ENCODE results near the gene KLHL33.
"Not testable (repeated sequence)": the region's sequence is repeated elsewhere in the genome, so short reads cannot be mapped to it uniquely, and the experiment has no call there.

Gene KLHL33

DNA sequence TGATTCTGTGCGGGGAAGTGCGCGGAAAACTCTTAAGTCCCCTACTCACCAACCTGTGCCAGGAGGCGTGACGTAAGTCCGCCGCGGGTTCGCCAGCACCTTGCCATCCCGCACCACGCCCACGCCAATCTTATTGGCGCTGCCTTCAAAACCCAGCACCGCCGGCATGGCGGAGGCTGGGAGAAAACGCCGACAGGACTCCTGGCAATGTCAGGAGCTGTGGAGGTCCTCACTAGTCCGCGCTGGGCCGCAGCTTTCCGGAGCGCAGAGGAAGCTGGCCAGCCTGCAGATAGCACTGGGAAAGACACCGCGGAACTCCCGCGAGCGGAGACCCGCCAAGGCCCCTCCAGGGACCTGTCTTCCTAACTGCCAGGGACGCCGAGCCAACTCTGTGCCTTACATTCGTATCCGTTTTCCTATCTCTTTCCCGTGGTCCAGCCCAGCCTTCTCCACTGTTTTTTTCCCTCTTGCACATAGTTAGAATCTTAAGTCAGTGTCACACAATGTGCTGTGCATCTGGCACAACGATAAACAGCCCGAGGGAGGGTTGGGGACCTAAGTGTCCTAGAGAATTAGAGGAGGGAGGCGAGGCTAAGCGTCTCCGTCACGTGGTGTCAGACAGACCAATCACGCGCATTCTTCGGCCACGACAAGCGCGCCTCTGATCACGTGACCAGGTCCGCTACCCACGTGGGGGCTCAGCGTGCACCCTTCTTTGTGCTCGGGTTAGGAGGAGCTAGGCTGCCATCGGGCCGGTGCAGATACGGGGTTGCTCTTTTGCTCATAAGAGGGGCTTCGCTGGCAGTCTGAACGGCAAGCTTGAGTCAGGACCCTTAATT, 18.8 kb upstream of the KLHL33 start, which contains the start of the genes APEX1 and OSGEP:
Gene APEX1, plus strand, starts transcription at position 711 of the 839 bp plus-strand sequence. CDS start 420 bp downstream, outside the sequence.
Gene OSGEP, minus strand, starts transcription at position 297 of the 839 bp plus-strand sequence. Its CDS starts 129 bp downstream, at position 168.
- H3K4me1 ChIP-seq (ENCODE audit: control extremely low read depth in 1 of 4, control insufficient read depth in 4 of 4, insufficient read depth in 4 of 4, low read length in 3 of 4), result peaks cover 7 to 49% (median 28%) of the 10 kb centered on the region in 4 experiments
- H3K9me3 ChIP-seq (ENCODE audit: control extremely low read depth in 1 of 5, control insufficient read depth in 4 of 5, insufficient read depth in 2 of 5, low read depth in 1 of 5, low read length in 4 of 5), result no peaks in the 10 kb centered on the region
- CTCF ChIA-PET, result interaction anchor here (0.7 to 5.9 kb wide), 12 partner anchors 9 to 159 kb away, joined by 3 to 34 read pairs (median 3); partner anchors contain the start of gene TEP1
- peaks cover 7 to 63% (median 41%) of the 10 kb centered on the region in 4 experiments for H3K36me3 ChIP-seq (ENCODE audit: control insufficient read depth in 4 of 4, insufficient read depth in 4 of 4, low read length in 3 of 4)
- WGBS (ENCODE audit: insufficient coverage), result 0% methylated on average over 44 of the region's 56 CpGs
- H3K27ac ChIP-seq (ENCODE audit: insufficient read depth in 1 of 2, low read depth in 1 of 2, low read length in 2 of 2, poor library complexity in 1 of 2, severe bottlenecking in 2 of 2), result peak within 1 kb of the TSS; percentile 98 to 99
- no peaks in the 10 kb centered on the region for H3K27me3 ChIP-seq (replicated peaks in 2 of 5; ENCODE audit: control insufficient read depth in 4 of 5, insufficient read depth in 5 of 5, low read length in 4 of 5)
- H3K4me3 ChIP-seq (ENCODE audit: control insufficient read depth in 1 of 7, extremely low read depth in 1 of 7, insufficient read depth in 4 of 7, low read depth in 2 of 7, low read length in 6 of 7), result peak within 1 kb of the TSS; percentile 89 to 98 (median 93)
- peak; percentile 99 to 100 (median 100) for DNase-seq
- POLR2A ChIA-PET, result interaction anchor here (1.0 to 2.1 kb wide), 5 partner anchors 15 to 155 kb away, joined by 3 to 15 read pairs (median 6); partner anchors contain the start of genes PARP2 and PNP

DNA sequence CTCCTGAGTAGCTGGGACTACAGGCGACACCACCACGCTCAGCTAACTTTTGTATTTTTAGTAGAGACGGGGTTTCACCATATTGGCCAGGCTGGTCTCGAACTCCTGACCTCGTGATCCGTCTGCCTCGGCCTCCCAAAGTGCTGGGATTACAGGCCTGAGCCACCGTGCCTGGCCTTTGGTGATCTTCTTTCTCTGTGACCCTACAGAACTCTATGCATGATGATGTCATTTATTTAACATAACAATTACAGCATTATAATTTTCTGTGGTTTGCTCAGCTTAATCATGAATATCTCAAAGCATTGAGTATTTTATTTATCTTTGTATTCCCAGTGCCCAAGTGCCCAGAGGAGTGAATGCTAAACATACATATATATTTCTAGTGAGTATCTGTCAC, 16.9 kb upstream of the KLHL33 start:
- 100% methylated on average over 7 of the region's 8 CpGs for WGBS (ENCODE audit: insufficient coverage)
- H3K27ac ChIP-seq (ENCODE audit: insufficient read depth in 1 of 2, low read depth in 1 of 2, low read length in 2 of 2, poor library complexity in 1 of 2, severe bottlenecking in 2 of 2); H3K4me3 ChIP-seq (ENCODE audit: control insufficient read depth in 1 of 7, extremely low read depth in 1 of 7, insufficient read depth in 4 of 7, low read depth in 2 of 7, low read length in 6 of 7); H3K27me3 ChIP-seq (replicated peaks in 2 of 5; ENCODE audit: control insufficient read depth in 4 of 5, insufficient read depth in 5 of 5, low read length in 4 of 5); POLR2A ChIA-PET; DNase-seq; H3K9me3 ChIP-seq (ENCODE audit: control extremely low read depth in 1 of 5, control insufficient read depth in 4 of 5, insufficient read depth in 2 of 5, low read depth in 1 of 5, low read length in 4 of 5): not testable (repeated sequence)
- peaks cover 7 to 32% (median 27%) of the 10 kb centered on the region in 4 experiments for H3K4me1 ChIP-seq (ENCODE audit: control extremely low read depth in 1 of 4, control insufficient read depth in 4 of 4, insufficient read depth in 4 of 4, low read length in 3 of 4)
- CTCF ChIA-PET, result interaction anchor here (1.1 to 5.9 kb wide), 3 partner anchors 33 to 38 kb away, joined by 3 to 34 read pairs (median 4); partner anchors contain the start of gene TEP1
- H3K36me3 ChIP-seq (ENCODE audit: control insufficient read depth in 4 of 4, insufficient read depth in 4 of 4, low read length in 3 of 4), result peaks cover 10 to 63% (median 42%) of the 10 kb centered on the region in 4 experiments

DNA sequence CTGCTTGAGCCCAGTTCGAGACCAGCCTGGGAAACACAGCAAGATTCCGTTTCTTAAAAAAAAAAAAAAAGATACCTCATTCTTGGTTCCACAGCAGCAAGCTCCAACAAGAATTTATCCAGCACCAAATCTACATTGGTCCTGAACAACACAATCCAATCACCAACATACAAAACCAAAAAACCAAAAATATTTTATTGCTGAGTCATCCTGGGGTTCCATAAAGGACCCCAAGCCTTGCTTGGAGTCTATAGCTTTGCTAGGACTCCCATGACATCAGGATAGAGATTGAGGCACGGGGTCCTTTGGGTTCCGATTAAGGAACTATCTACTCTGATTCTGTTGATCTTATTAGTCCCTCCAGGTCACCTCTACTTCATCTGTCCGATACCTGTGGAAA, 10.9 kb upstream of the KLHL33 start:
- no peaks in the 10 kb centered on the region for H3K9me3 ChIP-seq (ENCODE audit: control extremely low read depth in 1 of 5, control insufficient read depth in 4 of 5, insufficient read depth in 2 of 5, low read depth in 1 of 5, low read length in 4 of 5)
- ChIA-PET POLR2A (no interaction called here), CTCF (interaction anchor here (1.1 kb wide), 1 partner anchor 16 kb away, joined by 3 read pairs; no protein-coding TSS in a partner anchor)
- H3K4me3 ChIP-seq (ENCODE audit: control insufficient read depth in 1 of 7, extremely low read depth in 1 of 7, insufficient read depth in 4 of 7, low read depth in 2 of 7, low read length in 6 of 7), result no peak overlapping the region
- H3K36me3 ChIP-seq (ENCODE audit: control insufficient read depth in 4 of 4, insufficient read depth in 4 of 4, low read length in 3 of 4), result peaks cover 19 to 67% (median 53%) of the 10 kb centered on the region in 4 experiments
- H3K4me1 ChIP-seq (ENCODE audit: control extremely low read depth in 1 of 4, control insufficient read depth in 4 of 4, insufficient read depth in 4 of 4, low read length in 3 of 4), result peaks cover 0 to 5% (median 4%) of the 10 kb centered on the region in 4 experiments
- no peak overlapping the region for H3K27ac ChIP-seq (ENCODE audit: insufficient read depth in 1 of 2, low read depth in 1 of 2, low read length in 2 of 2, poor library complexity in 1 of 2, severe bottlenecking in 2 of 2)
- H3K27me3 ChIP-seq (replicated peaks in 2 of 5; ENCODE audit: control insufficient read depth in 4 of 5, insufficient read depth in 5 of 5, low read length in 4 of 5), result no peaks in the 10 kb centered on the region
- no peak for DNase-seq
- 100% methylated on average over 5 of the region's 5 CpGs for whole genome bisulfite sequencing (ENCODE audit: insufficient coverage)

DNA sequence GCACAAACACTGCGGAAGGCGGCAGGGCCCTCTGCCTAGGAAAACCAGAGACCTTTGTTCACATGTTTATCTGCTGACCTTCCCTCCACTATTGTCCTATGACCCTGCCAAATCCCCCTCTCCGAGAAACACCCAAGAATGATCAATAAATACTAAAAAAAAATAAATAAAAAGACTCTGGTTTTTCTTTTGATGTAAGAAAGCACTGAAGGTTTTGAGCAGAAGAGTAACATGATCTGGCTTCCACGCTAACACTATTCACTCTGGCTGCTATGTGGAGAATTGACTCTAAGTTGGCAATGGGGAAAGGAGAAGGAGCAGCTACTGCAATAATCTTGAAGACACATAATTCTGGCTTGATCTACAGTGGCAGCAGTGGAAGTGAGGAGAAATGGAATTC, 7.7 kb upstream of the KLHL33 start:
- H3K4me3 ChIP-seq (ENCODE audit: control insufficient read depth in 1 of 7, extremely low read depth in 1 of 7, insufficient read depth in 4 of 7, low read depth in 2 of 7, low read length in 6 of 7); H3K27me3 ChIP-seq (replicated peaks in 2 of 5; ENCODE audit: control insufficient read depth in 4 of 5, insufficient read depth in 5 of 5, low read length in 4 of 5); DNase-seq; CTCF ChIA-PET; H3K27ac ChIP-seq (ENCODE audit: insufficient read depth in 1 of 2, low read depth in 1 of 2, low read length in 2 of 2, poor library complexity in 1 of 2, severe bottlenecking in 2 of 2); H3K9me3 ChIP-seq (ENCODE audit: control extremely low read depth in 1 of 5, control insufficient read depth in 4 of 5, insufficient read depth in 2 of 5, low read depth in 1 of 5, low read length in 4 of 5); POLR2A ChIA-PET: not testable (repeated sequence)
- peaks cover 12 to 39% (median 32%) of the 10 kb centered on the region in 4 experiments for H3K36me3 ChIP-seq (ENCODE audit: control insufficient read depth in 4 of 4, insufficient read depth in 4 of 4, low read length in 3 of 4)
- H3K4me1 ChIP-seq (ENCODE audit: control extremely low read depth in 1 of 4, control insufficient read depth in 4 of 4, insufficient read depth in 4 of 4, low read length in 3 of 4), result peaks cover 14 to 26% (median 23%) of the 10 kb centered on the region in 4 experiments
- 100% methylated on average over 1 of the region's 4 CpGs for WGBS (ENCODE audit: insufficient coverage)

DNA sequence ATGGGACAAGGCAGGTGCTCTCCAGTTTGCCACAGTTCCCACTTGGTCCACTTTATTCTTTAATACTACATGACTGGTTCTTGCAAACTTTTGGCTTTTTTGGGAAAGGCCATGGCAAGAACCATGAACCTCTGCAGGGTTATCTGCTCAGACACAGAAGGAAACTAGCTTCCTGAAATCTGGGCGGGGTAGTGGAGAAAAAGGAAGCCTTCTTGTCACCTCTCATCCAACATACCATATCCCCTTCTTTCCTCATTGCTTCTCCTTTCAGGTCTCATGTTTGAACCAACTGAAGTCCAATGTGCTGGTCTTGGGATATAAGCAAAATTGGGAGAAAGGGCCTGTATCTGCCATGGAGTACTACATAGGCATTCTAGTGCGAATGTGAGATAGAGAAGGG, 5.5 kb upstream of the KLHL33 start:
- Histone ChIP-seq H3K27me3 (replicated peaks in 2 of 5; ENCODE audit: control insufficient read depth in 4 of 5, insufficient read depth in 5 of 5, low read length in 4 of 5) (no peaks in the 10 kb centered on the region), H3K27ac (ENCODE audit: insufficient read depth in 1 of 2, low read depth in 1 of 2, low read length in 2 of 2, poor library complexity in 1 of 2, severe bottlenecking in 2 of 2) (peak overlapping the region in 1 of 2 experiments; percentile 25), H3K4me1 (ENCODE audit: control extremely low read depth in 1 of 4, control insufficient read depth in 4 of 4, insufficient read depth in 4 of 4, low read length in 3 of 4) (peaks cover 14 to 35% (median 28%) of the 10 kb centered on the region in 4 experiments), H3K4me3 (ENCODE audit: control insufficient read depth in 1 of 7, extremely low read depth in 1 of 7, insufficient read depth in 4 of 7, low read depth in 2 of 7, low read length in 6 of 7) (peak overlapping the region in 2 of 7 experiments; percentile 12 to 20), H3K9me3 (ENCODE audit: control extremely low read depth in 1 of 5, control insufficient read depth in 4 of 5, insufficient read depth in 2 of 5, low read depth in 1 of 5, low read length in 4 of 5) (peaks cover 0 to 2% (median 0%) of the 10 kb centered on the region in 5 experiments), H3K36me3 (ENCODE audit: control insufficient read depth in 4 of 4, insufficient read depth in 4 of 4, low read length in 3 of 4) (peaks cover 4 to 18% (median 14%) of the 10 kb centered on the region in 4 experiments)
- DNase-seq, result peak in 2 of 3 donors; percentile 23 to 53
- WGBS (ENCODE audit: insufficient coverage), result no CpG with 5 or more reads among the region's 2 CpGs
- POLR2A ChIA-PET, result no interaction called here
- CTCF ChIA-PET, result interaction anchor here (0.7 to 1.9 kb wide), 5 partner anchors 10 to 35 kb away, joined by 3 to 16 read pairs (median 3); partner anchors contain the start of gene TEP1

DNA sequence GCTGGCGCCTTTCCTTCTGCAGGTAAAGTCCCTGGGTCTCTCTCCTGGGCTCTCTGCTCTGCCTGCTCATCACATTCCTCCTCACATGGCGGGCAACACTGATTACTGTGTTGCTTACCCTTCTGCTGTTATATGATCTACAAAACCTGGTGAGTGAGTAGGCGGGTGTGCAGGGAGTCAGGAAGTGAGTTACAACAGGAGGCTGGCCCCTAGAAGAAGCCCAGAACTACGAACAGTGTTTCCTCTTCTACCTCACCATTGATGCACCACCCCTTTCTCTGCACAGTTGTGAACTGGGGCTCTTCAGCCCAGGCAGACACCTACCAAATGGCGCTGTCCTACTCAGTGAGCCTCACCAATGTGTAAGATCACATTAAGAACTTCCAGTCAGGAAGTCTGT, 4.9 kb upstream of the KLHL33 start:
- H3K4me3 ChIP-seq (ENCODE audit: control insufficient read depth in 1 of 7, extremely low read depth in 1 of 7, insufficient read depth in 4 of 7, low read depth in 2 of 7, low read length in 6 of 7), result peak overlapping the region in 2 of 7 experiments; percentile 12 to 24
- ChIA-PET POLR2A (no interaction called here), CTCF (interaction anchor here (1.1 to 1.9 kb wide), 3 partner anchors 10 to 36 kb away, joined by 3 to 16 read pairs (median 3); no protein-coding TSS in a partner anchor)
- H3K36me3 ChIP-seq (ENCODE audit: control insufficient read depth in 4 of 4, insufficient read depth in 4 of 4, low read length in 3 of 4), result peaks cover 0 to 12% (median 8%) of the 10 kb centered on the region in 4 experiments
- H3K4me1 ChIP-seq (ENCODE audit: control extremely low read depth in 1 of 4, control insufficient read depth in 4 of 4, insufficient read depth in 4 of 4, low read length in 3 of 4), result peaks cover 14 to 35% (median 28%) of the 10 kb centered on the region in 4 experiments
- 100% methylated on average over 1 of the region's 5 CpGs for WGBS (ENCODE audit: insufficient coverage)
- peaks cover 0 to 2% (median 0%) of the 10 kb centered on the region in 5 experiments for H3K9me3 ChIP-seq (ENCODE audit: control extremely low read depth in 1 of 5, control insufficient read depth in 4 of 5, insufficient read depth in 2 of 5, low read depth in 1 of 5, low read length in 4 of 5)
- H3K27ac ChIP-seq (ENCODE audit: insufficient read depth in 1 of 2, low read depth in 1 of 2, low read length in 2 of 2, poor library complexity in 1 of 2, severe bottlenecking in 2 of 2), result peak overlapping the region in 1 of 2 experiments; percentile 25
- DNase-seq, result peak in 2 of 3 donors; percentile 22 to 57
- H3K27me3 ChIP-seq (replicated peaks in 2 of 5; ENCODE audit: control insufficient read depth in 4 of 5, insufficient read depth in 5 of 5, low read length in 4 of 5), result no peaks in the 10 kb centered on the region
